Neural cell (in vitro differentiated cells): Measurements from ENCODE around the gene SH3PXD2A. TPM values are rescaled to one million over a fixed set of nuclear protein-coding genes. Genes with fewer than 3 reads are reported as not detected.

Source experiments
- H2AFZ ChIP-seq: fragments of 200-600, 300-800 bp; sonication (generic), shearing (Covaris generic); 2 replicates; pipeline ENCODE4 v1.6.0; 2014; ENCODE audit warnings: low read depth, mild to moderate bottlenecking, antibody characterized with exemption, low read length, moderate library complexity
- H3F3A ChIP-seq: fragments of 200-600 bp; shearing (Covaris generic); 2 replicates; pipeline ENCODE4 v1.6.1; 2016; ENCODE audit warnings: mild to moderate bottlenecking, moderate library complexity, mixed read lengths, antibody characterized with exemption, low read length; ENCODE audit not compliant: insufficient read depth, poor library complexity, severe bottlenecking
- H3K27ac ChIP-seq: fragments of 200-600, 300-800 bp; sonication (generic), shearing (Covaris generic); 2 replicates; pipeline ENCODE4 v1.5.1; 2014; ENCODE audit warnings: mild to moderate bottlenecking, low read length, moderate library complexity
- H3K27me3 ChIP-seq: fragments of 300-800, 200-600 bp; sonication (generic), shearing (Covaris generic); 2 replicates; pipeline ENCODE4 v1.6.0; 2014; ENCODE audit warnings: mild to moderate bottlenecking, low read depth, low read length, moderate library complexity; ENCODE audit not compliant: insufficient read depth
- H3K36me3 ChIP-seq: fragments of 300-800, 200-600 bp; sonication (generic), shearing (Covaris generic); 2 replicates; pipeline ENCODE4 v1.5.1; 2014; ENCODE audit warnings: mild to moderate bottlenecking, antibody characterized with exemption, low read length, moderate library complexity; ENCODE audit not compliant: insufficient read depth
- H3K4me2 ChIP-seq: fragments of 300-800, 200-600 bp; sonication (generic), shearing (Covaris generic); 2 replicates; pipeline ENCODE4 v1.6.0; 2014; ENCODE audit warnings: mild to moderate bottlenecking, low read length
- H3K4me3 ChIP-seq: fragments of 300-800, 200-600 bp; sonication (generic), shearing (Covaris generic); 2 replicates; pipeline ENCODE4 v1.5.1; 2014; ENCODE audit warnings: mild to moderate bottlenecking, low read length, moderate library complexity
- H3K79me2 ChIP-seq: fragments of 200-600 bp; shearing (Covaris generic); replicated peaks from 2 replicates; pipeline ENCODE4 v1.6.0; 2014; ENCODE audit warnings: mild to moderate bottlenecking, low read length, moderate library complexity; ENCODE audit not compliant: insufficient read depth
- H3K9ac ChIP-seq: fragments of 300-800, 200-600 bp; sonication (generic), shearing (Covaris generic); 2 replicates; pipeline ENCODE4 v1.6.1; 2016; ENCODE audit warnings: mild to moderate bottlenecking, low read length, mixed read lengths
- H3K9me2 ChIP-seq: fragments of 200-600 bp; shearing (Covaris generic); 2 replicates; pipeline ENCODE4 v1.6.1; 2016; ENCODE audit warnings: mild to moderate bottlenecking, low read length, mixed read lengths; ENCODE audit not compliant: insufficient read depth
- H3K9me3 ChIP-seq: fragments of 200-600, 300-800 bp; sonication (generic), shearing (Covaris generic); 2 replicates; pipeline ENCODE4 v1.6.1; 2016; ENCODE audit warnings: mild to moderate bottlenecking, mixed run types, low read length, moderate library complexity, mixed read lengths
- H4K20me1 ChIP-seq: fragments of 200-600 bp; shearing (Covaris generic); 2 replicates; pipeline ENCODE4 v1.6.1; 2016; ENCODE audit warnings: mild to moderate bottlenecking, mixed run types; ENCODE audit not compliant: insufficient read depth
- CTCF ChIP-seq: fragments of 450-650 bp; IDR thresholded peaks from 2 replicates; pipeline ENCODE4 v1.5.1; 2014; ENCODE audit warnings: antibody characterized with exemption, mild to moderate bottlenecking, moderate library complexity; ENCODE audit not compliant: poor library complexity, severe bottlenecking
- EP300 ChIP-seq: fragments of 450-650 bp; conservative IDR thresholded peaks from 2 replicates; pipeline ENCODE4 v1.6.1; 2014; ENCODE audit warnings: antibody characterized with exemption, mild to moderate bottlenecking, moderate library complexity; ENCODE audit not compliant: poor library complexity, severe bottlenecking
- EZH2 ChIP-seq: fragments of 200-600, 300-800 bp; shearing (Covaris generic), sonication (generic); IDR thresholded peaks from 2 replicates; pipeline ENCODE4 v1.6.1; 2014; ENCODE audit warnings: antibody characterized with exemption, low read length, borderline replicate concordance, mild to moderate bottlenecking; ENCODE audit not compliant: insufficient read depth, poor library complexity, severe bottlenecking
- MXI1 ChIP-seq: fragments of 450-650 bp; conservative IDR thresholded peaks from 2 replicates; pipeline ENCODE4 v1.6.1; 2014; ENCODE audit warnings: antibody characterized with exemption, mild to moderate bottlenecking; ENCODE audit not compliant: poor library complexity, severe bottlenecking
- POLR2AphosphoS5 ChIP-seq: IDR thresholded peaks from 2 replicates; pipeline ENCODE4 v1.6.1; 2012
- RAD21 ChIP-seq: fragments of 450-650 bp; conservative IDR thresholded peaks from 2 replicates; pipeline ENCODE4 v1.6.1; 2014; ENCODE audit warnings: antibody characterized with exemption, mild to moderate bottlenecking, moderate library complexity
- REST ChIP-seq: IDR thresholded peaks from 2 replicates; pipeline ENCODE4 v1.6.1; 2012; ENCODE audit warnings: borderline replicate concordance
- SMC3 ChIP-seq: fragments of 450-650 bp; conservative IDR thresholded peaks from 2 replicates; pipeline ENCODE4 v1.6.1; 2014; ENCODE audit warnings: antibody characterized with exemption, mild to moderate bottlenecking, moderate library complexity; ENCODE audit not compliant: poor library complexity
- TAF1 ChIP-seq: IDR thresholded peaks from 2 replicates; pipeline ENCODE4 v1.6.1; 2012; ENCODE audit warnings: low read depth
- polyA plus RNA-seq: library from polyadenylated mRNA; depleted of rRNA; stranded (reverse); fragments of >200 nt; gene quantifications from 2 replicates; pipeline ENCODE4 v1.2.3, GENCODE V29; 2014

SH3PXD2A gene
- polyA plus RNA-seq, 1 donor from 2014 or later = 5.2 TPM

GRCh38 chr10:103834436-103835095, 20.8 kb downstream of the SH3PXD2A start:
- no peaks in the 10 kb centered on the region for H3F3A ChIP-seq
- H3K27me3 ChIP-seq = no peaks in the 10 kb centered on the region
- H3K27ac ChIP-seq = no peak overlapping the region
- H4K20me1 ChIP-seq = no peaks in the 10 kb centered on the region
- TF ChIP-seq CTCF (no peak), MXI1 (no peak), POLR2AphosphoS5 (no peak), TAF1 (no peak), EZH2 (no peak), REST (no peak), EP300 (no peak), SMC3 (no peak), RAD21 (no peak)
- no peaks in the 10 kb centered on the region for H3K9me3 ChIP-seq
- no peaks in the 10 kb centered on the region for H3K36me3 ChIP-seq
- no peak overlapping the region for H2AFZ ChIP-seq
- no peak overlapping the region for H3K4me2 ChIP-seq
- no peak overlapping the region for H3K4me3 ChIP-seq
- H3K9ac ChIP-seq = no peak overlapping the region
- no peaks in the 10 kb centered on the region for H3K79me2 ChIP-seq
- no peaks in the 10 kb centered on the region for H3K9me2 ChIP-seq

GRCh38 chr10:103833731-103834365, 21.5 kb downstream of the SH3PXD2A start:
- Histone ChIP-seq H3F3A (no peaks in the 10 kb centered on the region), H3K9me2 (no peaks in the 10 kb centered on the region), H3K27me3 (no peaks in the 10 kb centered on the region), H3K4me2 (no peak overlapping the region), H3K9ac (no peak overlapping the region), H4K20me1 (no peaks in the 10 kb centered on the region), H3K9me3 (no peaks in the 10 kb centered on the region), H3K27ac (no peak overlapping the region), H3K36me3 (no peaks in the 10 kb centered on the region), H3K79me2 (no peaks in the 10 kb centered on the region), H2AFZ (no peak overlapping the region), H3K4me3 (no peak overlapping the region)
- TF ChIP-seq POLR2AphosphoS5 (no peak), EP300 (no peak)
